GM18873 (cell line): ENCODE measurements around the gene UTS2.

ENCODE experiments used
- ATAC-seq: cut with Tn5 transposase; IDR thresholded peaks from one replicate; pipeline ENCODE4 v1.9.1; 2021; ENCODE audit warnings: mild to moderate bottlenecking, moderate library complexity, moderate number of reproducible peaks; ENCODE audit not compliant: unreplicated experiment, low FRiP score

UTS2 gene, protein sequence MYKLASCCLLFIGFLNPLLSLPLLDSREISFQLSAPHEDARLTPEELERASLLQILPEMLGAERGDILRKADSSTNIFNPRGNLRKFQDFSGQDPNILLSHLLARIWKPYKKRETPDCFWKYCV

DNA sequence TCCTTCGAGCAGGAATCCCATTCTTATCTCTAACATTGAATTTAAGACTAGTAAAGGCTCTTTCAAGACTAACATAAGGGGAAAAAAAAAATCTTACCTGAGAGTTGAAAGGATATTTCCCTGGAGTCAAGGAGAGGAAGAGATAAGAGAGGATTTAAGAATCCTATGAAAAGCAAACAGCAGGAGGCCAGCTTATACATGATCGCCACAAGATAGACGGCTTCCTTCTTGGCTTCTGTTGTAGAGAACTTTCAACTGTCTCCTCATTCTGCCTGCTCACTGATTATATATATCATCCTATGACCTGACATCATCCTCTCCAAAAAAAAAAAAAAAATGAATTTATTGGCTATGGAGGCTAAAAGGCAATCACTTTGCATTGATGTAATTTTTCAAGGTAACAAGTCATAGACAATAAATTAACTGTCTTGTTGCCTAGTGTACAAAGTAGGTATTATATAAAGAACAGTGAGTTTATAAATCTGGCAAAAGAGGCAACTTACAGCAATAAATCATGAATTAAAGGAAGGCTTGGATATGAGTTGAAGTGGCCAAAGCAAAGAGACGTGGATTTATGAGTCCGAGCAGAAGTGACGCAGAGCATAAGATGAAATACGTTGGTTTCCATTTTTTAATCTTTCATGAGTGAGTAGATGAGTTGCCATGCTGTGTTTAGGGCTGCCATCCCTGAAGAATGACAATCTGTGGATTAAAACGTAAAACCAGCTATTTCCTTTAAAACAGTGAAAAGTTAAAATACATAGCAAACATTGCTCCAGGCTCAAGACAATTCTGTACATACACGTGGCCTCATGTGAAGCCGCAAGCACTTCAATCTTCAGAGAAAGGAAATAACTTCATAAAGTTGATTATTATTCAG lies at the start of gene UTS2:
TSS of gene UTS2 (minus strand) at position 262 of the 880 bp plus-strand sequence. CDS start at position 200, 62 bp downstream.
- ATAC-seq: no peak

DNA sequence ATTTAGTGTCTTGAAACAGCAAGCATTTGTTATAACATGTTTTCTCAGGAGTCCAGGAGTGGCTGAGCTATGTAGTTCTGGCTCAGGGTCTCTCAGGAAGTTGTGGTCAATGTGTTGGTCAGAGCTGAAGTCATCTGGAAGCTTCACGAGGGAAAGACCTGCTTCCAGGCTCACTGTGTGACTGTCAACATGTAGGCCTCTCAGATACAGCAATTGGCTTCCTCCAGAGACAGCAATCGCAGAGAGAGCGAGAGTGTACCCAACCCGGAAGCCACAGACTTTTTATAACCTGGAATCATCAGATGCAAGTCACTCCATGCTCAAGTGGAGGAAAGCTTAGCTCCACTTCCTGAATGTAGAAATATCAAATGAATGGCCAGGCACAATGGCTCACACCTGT lies 46.9 kb upstream of the UTS2 start:
- no peak for ATAC-seq

DNA sequence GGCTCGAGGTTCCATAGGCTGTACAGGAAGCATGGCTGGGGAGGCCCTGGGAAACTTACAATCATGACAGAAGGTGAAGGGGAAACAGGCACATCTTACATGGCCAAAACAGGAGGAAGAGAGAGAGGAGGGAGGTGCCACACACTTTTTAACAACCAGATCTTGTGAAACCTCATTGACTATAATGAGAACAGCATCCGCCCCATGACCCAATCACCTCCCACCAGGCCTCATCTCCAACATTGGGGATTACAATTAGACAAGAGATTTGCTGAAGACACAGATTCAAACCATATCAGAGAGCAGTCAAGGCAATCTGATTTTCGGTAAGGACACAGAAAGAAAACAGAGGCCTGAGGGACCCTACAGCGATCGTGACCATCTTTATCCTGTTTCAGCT lies 46.1 kb upstream of the UTS2 start:
- no peak for ATAC-seq

DNA sequence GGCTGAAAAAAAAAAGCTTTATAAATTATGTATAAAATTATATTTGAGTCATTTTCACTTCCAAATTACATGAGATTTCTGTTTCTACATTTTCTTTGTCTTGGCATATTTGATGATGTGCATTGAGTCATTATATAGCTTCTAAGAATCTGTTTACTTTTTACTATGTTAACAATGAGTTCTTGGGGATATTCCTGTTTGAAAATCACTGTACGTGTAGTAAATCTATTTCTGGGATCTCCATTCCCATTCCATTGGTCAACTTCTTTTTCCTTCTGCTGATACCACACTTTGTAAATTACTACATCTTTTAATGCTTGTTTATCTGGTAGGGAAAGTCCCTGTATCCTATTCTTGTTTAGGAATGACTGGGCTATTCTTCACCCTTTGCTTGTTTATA lies 44.1 kb upstream of the UTS2 start:
- ATAC-seq: no peak

DNA sequence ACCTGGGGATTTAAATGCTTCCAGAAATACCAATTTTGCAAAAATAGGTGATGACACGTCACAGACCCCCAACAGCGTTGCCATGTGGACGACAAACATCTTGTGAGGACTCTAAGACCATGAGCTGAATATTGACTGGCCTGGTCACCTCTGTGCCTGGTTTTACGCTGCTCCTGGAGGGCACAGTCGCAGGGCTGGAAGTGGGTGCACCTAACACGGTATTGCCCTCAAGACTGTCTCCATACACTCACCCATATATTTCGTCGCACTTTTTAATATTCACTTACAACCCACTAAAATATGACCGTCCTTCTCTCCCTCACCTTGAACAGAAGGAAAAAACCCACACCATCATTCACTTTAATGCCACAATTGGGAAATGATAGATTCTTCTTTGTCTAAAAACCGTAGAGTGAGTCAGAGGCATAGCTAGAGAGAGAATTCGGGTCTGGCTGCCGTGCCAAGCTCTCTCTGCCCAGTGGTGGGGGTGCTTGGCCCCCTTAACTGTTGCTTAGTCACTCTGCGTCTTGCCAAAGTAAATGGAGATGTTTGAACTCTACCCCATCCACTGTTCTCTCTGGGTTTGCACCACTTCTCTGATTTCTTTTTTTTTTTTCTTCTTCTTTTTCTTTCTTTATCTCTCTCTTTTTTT lies 40.8 kb upstream of the UTS2 start:
- ATAC-seq: no peak

DNA sequence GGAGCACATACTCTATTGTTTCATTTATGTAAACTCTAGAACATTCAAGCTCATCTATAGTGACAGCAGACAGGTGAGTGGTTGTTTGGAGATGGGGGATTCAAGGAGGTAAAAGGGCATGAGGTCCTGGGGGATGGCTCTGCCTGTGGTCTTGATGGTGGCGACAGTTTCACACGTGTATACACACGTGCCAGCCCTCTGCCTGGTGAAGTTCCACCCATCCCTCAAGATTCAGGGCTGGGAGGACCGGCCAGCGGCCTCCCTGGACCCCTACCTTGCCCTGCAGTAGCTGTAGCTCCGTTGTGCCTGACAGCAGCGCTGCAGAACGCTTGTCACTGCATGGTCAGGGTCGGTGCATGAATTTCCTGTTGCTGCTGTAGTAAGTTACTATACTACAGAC lies 38.9 kb upstream of the UTS2 start:
- no peak for ATAC-seq

DNA sequence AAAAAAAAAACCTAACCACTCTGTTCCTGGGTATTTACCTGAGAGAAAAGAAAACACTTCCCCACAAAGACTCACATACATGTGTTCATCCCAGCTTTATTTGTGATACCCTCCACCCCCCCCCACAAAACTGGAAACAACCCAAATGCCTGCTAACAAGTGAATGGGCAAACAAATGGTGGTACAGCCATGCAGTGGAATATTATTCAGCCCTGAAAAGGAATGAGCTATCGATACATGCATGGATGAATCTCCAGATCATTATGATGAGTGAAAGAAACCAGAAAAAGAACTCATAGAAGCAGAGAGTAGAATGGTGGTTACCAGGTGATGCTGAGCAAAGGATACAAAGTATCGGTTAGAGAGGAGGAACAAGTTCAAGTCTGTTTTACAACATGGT lies 38.0 kb upstream of the UTS2 start:
- ATAC-seq: no peak

DNA sequence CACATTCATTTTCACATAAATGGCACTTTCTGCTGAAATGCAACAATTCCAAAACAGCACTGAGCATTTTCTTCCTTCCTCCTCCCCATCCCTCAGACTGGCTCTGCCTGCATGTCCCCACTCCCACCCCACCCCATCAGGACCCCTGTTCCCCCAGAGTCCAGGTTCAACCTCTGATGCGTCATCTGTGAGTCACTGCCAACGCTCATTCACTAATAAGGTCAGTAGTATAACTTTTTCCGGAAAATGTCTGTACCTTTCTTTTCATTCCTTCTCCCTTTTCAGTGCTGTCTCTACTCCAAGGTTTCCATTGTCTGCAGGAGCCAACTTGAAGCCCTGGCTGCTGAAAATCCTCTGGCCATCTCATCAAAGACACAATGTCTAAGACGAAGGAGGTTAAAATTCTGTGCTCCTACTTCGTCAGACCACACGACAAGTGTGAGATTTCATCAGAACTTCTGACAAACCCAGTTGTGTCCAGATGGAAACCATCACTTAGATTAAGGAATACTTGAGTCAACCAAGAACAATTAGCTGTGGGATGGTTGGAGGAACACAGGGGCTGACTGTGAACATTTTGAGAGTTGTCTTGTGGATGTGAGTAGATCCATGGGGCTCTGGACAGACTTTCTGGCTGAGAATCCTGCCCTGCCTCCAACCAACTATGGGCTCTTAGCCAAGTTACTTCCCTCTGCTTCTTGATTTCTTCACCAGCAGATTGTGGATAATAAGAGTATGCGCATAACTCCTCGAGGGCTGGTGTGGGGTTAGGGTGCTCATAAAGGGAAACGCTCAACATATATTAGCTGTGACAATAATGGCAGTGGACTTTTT lies 35.6 kb upstream of the UTS2 start:
- ATAC-seq: no peak

DNA sequence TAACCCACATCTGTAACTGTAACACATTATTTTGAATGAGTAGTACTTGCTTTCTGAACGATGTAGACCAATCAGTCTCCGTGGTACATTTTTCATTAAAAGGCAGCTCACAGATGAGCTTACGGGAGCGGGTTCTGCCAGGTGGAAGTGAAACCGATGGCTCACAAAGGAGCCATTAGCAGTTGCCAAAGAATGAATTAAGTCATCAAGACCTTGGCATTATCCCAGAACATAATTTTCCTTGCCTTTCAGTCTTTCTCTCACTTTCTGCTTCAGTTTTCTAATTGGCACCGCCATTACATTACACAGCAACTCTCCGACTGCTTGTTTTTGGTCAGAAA lies 33.5 kb upstream of the UTS2 start:
- no peak for ATAC-seq

DNA sequence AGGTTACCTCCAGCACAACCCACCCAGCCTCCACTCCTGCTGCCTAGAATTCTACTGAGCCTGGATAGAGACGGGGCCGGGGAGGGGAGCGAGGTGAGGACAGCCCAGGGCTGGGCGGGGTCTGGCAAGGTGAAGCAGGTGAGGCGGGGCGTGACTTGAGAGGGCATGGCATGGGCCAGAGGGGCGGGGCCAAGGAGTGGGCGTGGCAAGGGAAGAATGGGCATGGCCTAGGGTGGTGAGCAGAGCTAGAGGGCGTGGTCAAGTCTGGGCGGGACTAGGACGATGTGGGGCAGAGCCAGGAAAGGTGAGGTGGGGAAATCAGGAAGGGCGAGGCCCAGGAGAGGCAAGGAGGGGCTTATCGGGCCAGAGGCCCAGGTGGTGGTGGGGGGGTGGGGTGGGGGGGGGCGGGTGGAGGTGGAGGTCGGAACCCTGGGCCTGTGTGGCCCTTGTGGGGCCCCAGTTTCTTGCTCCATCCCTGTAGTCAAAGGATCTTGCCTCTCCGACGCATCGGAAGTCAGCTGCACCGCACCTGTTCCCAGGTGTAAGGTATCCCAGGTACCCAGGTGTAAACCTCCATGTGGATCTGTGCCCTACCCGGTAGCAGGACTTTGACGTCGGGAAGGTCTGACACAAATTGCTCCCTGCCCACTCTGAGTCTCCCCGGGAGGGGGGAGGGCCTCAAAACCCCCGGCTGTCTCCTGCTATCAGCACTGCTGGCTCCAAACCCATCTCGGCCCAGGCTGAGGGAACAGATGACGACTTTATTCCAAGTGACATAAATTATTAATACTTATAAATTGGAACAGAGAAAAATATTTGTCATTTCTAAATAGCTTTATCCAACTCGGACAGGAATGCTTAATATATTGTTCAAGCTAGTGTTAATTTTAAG lies 32.9 kb upstream of the UTS2 start:
- ATAC-seq: no peak

DNA sequence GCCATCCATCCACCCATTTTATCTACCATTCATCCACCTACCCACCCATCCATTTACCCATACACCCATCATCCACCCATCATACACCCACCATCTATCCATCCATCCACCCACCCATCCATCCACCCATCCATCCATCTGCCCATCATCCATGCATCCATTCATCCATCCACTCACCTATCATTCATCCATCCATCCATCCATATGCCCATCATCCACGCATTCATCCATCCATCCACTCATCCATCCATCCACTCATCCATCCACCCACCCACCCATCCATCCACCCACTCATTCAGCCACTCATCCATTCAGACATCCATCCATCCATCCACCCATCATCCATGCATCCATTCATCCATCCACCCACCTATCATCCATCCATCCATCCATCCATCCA lies 31.9 kb upstream of the UTS2 start:
- ATAC-seq: no peak

DNA sequence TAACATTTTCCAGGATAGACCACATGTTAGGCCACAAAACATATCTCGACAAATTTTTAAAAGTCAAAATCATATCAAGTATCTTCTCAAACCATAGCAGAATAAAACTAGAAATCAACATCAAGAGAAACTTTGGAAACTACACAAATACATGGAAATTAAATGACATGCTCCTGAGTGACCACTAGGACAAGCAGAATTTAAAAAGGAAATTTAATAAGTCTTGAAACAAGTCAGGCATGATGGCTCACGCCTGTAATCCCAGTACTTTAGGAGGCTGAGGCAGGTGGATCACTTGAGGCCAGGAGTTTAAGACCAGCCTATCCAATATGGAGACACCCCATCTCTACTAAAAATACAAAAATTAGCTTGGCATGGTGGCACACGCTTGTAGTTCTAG lies 26.4 kb upstream of the UTS2 start:
- ATAC-seq: no peak

DNA sequence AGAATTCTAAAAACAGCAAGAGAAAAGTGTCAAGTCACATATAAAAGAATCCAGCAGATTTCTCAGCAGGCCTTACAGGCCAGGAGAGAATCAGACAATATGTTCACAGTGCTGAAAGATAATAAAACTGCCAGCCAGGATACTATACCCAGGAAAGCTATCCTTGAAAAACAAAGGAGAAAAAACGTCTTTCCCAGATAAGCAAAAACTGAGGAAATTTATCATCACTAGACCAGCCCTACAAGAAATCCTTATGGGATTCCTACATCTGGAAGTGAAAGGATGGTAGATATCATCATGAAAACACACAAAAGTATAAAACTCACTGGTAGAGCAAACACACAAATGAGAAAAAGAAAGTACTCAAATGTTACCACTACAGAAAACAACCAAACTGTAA lies 25.2 kb upstream of the UTS2 start:
- ATAC-seq: no peak

DNA sequence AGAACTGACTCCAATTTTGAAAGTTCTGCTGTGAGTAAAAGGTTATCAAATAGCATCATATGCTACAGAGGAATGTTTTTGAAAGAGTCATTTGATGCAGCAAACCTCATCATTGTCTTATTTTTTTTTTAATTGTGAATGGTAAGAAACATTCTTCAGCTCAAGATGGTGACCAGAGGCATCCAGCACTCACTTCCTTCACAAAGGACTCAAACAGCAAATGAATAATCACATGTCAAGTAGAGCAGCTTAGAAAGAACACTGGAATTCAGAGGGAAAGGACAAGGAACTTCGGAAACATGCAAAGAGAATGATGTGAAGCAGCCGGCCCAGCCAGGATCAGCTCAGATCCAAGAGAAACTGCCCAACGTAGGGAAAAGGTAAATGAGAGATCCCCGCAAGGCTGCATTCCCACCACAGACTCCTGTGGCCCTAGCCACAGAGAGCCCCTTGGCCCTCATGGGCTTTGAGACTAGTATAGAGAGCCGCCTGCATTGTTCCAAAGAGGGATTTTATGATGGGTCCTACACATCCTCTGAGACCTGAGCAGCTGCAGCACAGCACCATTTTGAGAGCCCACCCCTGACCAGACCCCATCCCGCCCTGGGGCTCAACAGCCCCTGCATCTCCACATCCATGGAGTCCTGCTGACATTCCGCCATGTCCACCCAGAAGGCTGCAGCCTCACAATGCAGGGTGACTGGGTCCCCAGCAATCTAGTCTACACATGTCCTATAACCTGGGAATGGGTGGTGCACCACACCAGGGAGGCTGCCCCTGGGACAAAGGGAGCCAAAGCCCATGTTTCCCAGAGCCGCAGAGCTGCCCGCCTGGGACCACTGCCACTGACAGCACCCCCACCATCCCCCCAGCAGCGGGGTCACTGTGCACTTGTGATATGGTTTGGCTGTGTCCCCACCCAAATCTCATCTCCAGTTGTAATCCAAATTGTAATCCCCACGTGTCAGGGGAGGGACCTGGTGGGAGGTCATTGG lies 21.2 kb upstream of the UTS2 start:
- ATAC-seq: no peak

DNA sequence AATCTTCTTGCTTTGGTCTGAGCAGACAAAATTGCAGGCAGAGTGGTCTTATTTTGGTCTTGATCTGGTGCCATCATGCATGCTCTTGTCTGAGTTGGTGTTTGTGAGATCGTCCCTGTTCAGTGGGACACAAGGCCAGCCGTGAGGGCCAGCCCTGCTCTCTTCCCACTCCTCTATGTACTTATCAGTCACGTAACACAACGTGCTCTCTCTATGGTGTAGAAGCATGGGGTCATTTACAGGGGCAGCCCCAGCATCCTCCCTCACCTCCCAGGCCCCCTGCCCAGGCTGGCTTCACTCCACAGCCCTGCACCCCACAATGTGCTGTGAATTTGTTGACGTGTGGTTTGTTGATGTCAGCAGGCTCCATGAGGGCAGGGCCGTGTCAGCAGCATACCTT lies 18.3 kb upstream of the UTS2 start:
- ATAC-seq: no peak

DNA sequence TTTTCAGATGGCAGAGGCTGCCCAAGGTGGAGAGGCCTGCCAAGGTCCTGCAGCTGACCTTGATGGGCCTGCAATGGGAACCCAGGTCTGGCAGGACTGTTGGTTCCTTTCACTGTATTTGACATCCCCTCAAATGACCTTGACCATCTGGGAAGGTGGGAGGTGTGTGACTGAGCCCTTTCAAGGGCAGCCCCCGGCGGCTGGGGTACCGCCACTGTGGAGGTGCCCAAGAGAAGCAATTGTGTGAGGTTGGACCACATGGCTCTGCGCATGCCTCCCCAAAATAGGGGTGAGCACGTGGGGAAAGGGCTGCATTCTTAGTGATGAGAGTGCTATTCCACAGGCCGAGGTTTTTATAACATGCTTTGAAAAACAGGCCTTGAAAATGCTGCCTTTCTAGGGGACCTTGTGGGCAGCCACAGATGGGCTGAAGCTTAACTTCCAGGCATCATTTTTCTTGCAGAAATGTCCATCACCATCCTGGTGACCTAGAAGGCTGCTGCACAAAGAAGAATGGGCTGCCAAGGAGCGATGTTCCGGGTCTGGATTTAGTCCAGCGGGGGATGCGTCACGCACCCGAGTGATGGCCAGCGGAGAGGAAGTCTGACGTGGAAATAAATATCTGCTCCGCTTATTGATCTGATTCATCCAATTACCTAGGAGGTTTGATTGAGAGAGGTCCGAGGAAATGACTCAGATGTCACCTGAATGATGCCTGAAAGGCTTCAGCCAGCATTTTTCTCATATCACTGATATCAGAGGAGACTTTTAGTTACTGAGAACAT lies 16.5 kb upstream of the UTS2 start:
- ATAC-seq: no peak

DNA sequence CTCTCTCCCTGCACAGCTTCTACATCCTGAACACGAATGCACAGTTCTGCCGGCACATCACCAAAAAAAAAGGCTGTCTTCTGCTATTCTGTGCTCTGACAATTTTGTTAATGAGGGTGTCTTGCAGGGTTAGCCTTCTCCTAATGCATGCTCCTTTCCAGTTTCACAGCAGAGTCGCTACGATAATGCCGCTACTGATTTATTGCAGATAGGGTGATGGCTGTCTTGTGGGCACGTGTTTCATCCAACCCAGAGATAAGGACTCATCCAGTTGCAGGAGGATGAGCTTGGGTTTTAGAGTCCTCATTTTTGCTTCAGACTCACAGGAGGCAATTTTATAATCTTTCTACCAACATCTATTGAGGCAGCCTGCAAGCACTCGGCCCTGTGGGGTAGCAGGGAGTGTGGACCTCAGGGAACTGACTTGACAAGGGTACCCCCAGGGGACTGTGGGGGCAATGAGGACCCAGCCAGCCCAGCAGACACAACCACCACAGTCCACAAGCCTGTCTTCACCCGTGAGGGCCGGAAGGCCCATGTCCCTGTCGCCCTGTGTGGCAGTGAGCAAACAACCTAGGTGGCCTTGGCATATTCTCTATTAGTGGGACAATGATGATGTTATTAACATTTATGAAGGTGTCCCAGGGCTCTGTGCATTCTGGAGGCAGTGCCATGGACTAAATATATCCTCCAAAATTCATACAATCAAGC lies 15.4 kb upstream of the UTS2 start:
- no peak for ATAC-seq
